HG02678 (cell line): ENCODE results near the gene RSRC1.

ENCODE experiments used
- ATAC-seq: cut with Tn5 transposase; IDR thresholded peaks from one replicate; pipeline ENCODE4 v1.9.1; 2021; ENCODE audit warnings: mild to moderate bottlenecking, moderate library complexity; ENCODE audit not compliant: unreplicated experiment

The RSRC1 gene

DNA sequence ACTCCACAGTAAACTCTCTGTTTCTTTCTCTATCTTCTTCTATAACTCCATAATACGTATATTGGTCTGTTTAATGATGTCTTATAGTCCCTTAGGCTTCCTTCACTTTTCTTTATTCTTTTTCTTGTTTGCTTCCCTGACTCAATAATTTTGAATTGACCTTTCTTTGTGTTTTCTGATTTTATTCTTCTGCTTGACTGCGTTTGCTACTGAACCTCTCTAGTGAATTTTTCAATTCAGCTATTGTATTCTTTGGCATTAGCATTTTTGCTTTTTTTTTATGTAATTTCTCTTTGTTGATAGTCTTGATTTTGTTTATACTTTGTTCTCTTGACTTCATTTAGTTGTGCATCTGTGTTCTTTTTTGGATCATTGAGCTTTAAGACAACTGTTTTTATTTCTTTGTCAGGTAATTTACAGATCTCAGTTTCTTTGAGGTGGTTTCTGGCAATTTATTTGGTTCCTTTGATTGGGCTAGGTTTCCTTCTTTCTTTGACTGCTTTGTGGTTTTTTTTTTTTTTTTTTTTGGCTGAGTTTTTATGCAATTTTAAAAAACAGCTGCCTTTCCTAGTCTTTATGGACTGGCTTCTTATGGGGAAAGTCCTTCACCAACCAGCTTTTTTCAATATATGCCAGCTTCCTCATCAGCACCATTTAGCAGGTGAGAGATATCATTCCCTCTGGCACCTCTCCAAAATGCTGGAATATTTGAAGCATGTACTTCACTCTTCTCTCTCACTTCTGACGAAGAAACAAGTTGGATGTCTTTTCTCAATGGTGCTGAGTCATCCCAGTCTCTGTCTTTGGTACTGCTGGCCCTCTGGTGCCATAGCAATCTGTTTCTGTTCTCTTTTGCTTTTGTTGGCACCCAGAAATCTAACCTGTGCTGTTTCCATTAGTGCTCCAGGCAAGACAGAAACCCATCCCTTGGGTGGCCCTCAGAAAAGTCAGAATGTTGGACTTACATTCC is 17.6 kb downstream of the RSRC1 start:
- no peak for ATAC-seq

DNA sequence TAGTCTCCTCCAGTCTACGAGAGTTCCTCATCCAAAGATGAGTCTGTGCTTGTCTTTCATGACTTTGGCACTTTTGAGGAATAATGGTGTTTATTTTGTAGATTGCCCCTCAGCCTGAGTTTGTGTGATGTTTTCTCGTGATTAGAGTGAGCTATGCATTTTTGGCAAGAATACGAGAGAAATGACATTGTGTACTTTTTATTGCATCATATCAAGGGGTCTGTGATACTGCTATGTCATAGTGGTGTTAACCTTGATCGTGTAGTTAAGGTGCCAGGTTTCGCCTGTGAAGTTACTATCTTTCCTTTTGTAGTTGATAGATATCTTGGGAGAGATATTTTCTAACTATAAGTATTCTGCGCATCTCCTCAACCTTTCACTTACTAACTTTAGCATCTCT is 18.9 kb downstream of the RSRC1 start:
- ATAC-seq, result no peak

DNA sequence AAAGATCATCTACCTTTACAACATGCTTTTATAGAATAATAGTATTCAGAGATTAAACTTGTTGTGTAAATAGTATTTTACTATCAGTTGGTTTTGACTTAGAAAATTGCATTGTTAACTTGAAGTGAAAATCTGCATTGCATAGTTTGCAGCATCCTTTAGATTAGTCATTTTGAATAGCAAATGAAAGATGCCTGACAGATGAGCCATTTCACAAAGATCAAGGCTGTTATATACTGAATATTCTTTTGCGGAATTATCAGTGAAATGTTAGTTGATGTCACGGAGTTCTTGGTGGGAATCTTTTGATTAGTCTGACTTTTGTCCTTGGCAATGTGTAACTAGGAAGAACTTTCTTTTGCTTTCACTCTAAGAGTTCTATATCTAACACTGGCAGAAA is 24.5 kb downstream of the RSRC1 start:
- no peak for ATAC-seq

DNA sequence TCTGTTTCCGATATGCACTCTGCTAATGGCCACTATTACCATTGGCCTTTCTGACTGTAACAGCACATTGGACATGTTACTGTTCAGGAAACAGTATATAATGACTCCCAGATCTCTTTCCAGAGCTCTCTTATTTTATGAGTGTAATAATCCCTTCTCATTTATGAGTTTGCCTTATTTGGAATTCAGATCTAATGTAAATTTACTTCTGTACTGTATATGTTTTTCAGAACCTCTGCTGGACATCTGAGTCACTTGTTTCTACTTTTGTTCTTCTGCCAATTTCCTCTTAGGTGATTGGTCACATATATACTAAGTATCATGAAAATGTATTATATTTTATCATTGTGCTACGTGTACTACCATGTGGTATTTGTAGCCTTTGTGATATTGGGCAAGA is 30.5 kb downstream of the RSRC1 start:
- no peak for ATAC-seq

DNA sequence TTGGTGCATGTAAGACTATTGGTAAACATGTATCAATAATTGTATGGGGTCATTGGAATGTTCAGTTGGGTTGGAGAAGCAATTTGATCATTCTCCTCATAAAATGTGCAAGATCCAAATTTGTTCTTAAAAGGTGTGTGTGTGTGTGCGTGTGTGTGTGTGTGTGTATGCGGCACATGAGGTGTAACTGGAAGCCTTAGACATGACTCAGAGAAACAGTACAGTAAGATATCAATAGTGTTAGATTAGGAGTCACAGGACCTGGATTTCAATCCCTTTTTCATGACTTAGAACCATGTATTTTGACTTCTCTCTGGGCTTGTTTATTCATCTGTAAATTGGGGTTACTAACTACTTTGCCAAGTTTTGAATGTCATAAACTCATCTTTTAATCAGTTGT is 38.3 kb downstream of the RSRC1 start:
- ATAC-seq, result no peak

DNA sequence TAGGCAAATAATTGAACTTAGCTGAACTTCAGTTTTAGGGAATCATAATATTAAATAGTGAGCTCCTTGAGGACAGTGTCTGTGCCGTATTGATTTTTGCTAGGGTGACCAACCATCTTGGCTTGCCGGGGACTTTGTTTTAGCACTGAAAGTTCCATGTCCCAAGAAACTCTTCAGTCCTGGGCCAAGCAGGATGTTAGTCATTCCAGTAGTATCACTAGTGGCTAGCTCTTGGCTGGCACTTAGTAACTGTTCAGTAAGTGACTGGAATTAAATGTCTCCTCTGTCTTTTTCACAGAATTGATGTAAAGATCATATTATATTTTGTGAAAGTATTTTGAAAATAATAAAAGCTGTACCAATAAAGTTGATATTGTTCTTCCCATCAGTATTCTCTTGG is 42.3 kb downstream of the RSRC1 start:
- peak; percentile 68 for ATAC-seq

DNA sequence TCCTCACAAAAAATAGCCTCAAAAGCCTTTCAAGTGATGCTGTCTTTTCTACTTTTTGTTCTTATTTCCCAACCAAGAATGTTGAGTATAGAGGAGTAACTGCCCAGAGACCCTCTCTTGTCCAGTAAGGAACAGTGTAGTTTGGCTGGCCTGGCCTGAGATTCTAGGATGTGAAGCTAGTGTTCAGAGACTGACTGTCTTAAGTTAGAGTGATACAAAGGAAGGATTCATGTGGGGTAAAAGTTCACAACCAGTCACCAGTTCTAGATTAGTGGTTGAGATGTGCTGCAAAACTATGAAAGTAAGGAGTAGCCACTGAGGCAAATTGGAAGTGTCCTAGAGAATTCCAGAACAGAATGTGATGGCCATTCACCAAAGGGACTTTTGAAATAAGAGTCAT is 49.1 kb downstream of the RSRC1 start:
- ATAC-seq, result no peak

DNA sequence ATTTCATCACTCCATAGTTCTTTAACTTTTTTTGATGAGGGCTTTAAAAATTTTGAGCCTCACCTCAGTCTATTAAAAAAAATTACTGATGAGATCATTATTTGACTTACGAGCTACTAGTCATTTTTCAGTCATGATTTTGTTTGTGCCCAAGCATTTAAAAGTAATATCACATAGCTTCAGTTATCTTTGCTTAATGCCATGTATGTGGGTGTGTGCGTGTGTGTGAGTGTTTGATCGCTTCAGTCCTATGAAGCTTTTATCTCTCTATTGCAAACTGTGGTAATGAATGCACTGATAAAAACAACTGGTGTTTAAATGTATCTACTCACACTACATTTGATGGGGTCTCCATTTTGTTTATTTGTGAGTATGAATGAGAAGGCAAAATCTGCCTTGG is 49.8 kb downstream of the RSRC1 start:
- no peak for ATAC-seq

DNA sequence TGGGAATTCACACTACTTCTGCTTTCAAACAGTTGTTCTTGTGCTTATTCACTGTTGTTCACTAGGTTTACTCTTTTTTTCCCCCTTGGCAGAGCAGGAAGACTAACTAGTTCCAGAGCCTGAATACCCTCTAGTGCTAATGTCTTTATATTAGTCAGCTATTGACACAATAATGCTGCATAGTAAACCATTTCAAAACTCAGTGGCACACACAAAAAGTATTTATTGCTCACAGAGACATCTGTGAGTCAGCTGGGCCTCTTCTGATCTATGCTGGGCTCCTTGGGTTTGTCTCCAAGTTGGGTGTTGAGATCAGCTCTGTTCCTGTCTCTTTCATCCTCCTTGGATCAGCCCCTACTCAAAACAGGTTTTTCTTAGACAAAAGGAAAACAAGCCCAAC is 51.1 kb downstream of the RSRC1 start:
- ATAC-seq, result no peak

DNA sequence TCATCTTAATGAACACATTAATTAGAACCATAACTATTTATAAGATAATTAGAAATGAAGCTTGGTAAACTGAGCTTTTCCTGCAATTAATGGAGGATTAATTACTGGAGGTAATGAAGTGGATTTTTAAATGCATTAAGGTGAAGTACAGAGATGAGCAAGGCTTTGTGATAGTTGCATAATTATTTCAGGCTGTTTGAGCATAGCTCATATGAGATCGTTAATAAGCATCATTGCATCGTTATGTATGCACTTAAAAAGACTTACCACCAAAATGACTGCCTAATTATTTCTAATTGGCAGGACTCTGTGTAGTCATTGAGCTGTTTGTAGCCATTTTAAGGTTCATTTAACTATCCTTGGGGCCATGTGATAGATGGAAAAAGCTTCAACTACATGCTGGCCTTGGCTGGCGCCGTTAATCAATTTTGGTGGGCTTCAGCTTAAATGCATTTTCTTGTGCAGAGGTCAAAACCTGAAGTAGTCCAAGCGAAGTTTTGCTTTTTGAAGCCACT is 55.3 kb downstream of the RSRC1 start:
- ATAC-seq, result no peak

DNA sequence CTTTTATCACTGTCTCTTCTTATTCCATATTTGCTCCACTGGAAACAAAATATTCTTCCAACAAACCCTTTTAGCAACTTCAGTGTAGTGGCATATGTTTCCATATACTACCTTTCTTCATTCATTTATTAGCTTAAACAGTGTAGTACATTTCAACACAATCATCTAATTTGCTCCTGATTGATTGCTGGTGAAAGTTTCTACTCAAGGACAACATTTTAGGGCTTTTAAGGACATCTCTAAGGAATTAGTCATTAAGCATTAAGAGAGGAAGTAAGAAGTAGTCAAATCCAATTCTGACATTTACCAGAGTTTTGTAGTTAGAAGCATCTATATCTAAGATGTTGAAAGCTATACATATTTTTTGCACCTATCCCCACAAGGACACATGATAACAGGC is 55.8 kb downstream of the RSRC1 start:
- no peak for ATAC-seq

DNA sequence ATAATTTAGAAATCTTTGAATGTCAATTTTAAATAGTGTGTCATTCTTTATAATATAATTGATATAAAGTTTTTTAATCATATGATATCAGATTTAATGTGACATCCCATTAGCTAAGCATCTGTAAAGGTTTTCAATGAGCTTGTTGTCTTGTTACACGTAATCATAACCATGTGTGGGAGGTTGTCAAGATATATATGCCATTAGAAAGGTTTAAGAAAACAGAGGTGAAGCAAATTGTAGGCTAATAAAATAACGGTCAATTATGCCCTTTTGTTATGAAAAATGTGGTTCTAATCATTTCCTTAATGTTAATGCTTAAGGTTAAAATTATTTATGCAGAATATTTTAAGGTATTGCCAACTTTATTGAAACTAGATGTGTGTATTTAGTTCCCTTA is 56.3 kb downstream of the RSRC1 start:
- ATAC-seq, result no peak

DNA sequence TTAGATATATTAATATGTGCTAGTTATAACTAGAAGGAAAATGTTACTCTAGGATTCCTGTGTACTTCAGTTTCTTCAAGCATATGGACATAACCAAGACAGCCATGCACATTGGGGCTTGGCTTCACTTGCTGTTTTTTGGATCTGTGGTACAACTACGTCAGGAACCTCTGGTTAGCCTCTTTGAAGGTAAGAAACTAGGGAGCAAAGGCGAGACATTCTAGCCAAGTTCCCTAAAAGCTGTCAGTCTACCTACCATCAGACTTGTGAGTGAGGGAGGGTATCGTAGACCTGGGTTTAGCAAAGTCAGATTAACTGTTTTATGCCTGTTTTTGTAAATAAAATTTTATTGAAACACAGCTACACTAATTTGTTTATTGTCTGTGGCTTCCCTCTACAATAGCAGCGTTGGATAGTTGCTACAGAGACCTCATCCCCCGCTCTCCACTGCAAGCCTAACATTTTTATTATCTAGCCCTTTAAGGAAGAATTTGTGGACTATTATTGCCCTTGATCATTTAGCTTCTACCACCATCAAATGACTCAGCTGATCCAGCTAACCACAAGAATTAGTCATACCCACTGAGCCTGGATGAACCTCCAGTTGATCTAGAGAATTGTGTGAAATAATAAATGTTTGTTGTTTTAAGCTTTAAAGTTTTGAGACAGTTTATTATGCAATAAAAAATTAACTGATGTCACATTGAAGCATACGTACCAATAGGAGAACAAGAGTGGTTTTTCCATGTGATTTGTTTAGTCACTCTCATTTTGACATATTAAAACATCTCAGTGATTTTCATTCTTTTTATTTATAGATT is 58.1 kb downstream of the RSRC1 start:
- no peak for ATAC-seq

DNA sequence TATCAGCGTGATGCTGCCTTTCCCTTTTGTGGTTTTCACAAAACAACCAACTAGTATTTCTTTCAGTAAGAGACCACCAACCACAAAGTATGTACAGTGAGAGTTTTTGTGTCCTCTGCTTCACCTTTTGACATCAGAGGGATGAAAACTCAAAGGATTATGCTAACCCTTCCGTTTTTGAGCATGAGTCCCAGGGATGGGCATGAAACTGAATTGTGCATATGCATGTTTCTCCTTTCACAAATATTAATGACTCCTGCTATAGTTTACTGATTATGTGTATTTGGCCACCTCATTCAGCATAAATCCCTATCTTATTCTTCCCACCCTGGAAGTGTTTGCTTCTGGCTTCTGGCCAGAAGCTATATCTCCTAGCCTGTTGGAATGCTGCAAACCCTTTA is 59.2 kb downstream of the RSRC1 start:
- ATAC-seq, result no peak

DNA sequence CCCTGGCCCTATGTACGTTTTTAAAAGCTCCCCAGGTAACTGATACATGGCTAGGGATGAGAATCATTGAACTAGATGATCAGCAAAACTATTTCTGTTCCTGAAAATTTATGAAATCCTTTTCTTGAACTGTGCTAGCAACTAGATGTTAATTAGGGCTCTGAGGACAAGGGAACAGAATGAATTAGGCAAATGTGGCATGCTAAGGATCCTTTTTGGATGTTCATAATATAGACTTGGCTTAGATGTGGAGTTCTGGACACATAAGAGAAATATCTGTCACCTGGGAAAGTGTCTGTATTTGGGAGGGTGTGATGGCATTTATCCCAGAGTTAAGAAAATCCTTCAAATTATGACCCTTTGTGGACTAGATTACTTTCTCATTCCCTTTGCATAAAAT is 71.2 kb downstream of the RSRC1 start:
- no peak for ATAC-seq

DNA sequence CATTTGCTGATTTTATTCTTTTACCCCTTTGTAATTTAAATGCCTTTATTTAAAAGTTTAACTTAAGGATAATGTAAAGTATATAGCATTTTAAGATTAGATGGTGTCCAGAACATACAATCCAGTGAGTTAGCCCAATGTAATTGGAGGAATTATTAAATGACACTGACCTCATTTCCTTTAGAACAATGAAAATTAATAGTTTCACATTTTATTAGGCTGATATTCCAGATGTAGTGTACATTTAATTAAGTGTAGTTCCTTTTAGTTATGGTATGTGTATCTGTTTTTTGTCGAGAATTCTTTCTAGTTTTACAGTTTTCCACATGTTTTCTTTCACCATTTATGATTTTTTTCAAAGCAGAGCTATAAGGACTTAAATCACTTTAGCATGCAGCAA is 75.8 kb downstream of the RSRC1 start:
- no peak for ATAC-seq

DNA sequence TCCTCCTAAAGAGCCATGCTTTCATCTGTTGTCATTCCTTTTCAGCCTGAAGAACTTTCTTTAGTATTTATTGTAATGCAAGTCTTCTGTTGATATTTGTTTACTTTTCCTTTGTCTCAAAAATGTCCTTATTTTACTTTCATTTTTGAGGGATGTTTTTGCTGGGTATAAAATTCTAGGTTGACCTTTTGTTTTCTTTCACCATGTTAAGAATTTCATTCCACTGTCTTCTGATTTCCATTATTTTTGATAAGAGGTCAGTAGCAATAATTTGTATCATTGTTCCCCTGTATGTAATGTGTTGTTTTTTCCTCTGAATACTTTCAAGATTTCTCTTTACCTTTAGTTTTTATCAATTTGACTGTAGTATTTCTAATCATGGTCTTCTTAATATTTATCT is 91.1 kb downstream of the RSRC1 start:
- ATAC-seq, result no peak

DNA sequence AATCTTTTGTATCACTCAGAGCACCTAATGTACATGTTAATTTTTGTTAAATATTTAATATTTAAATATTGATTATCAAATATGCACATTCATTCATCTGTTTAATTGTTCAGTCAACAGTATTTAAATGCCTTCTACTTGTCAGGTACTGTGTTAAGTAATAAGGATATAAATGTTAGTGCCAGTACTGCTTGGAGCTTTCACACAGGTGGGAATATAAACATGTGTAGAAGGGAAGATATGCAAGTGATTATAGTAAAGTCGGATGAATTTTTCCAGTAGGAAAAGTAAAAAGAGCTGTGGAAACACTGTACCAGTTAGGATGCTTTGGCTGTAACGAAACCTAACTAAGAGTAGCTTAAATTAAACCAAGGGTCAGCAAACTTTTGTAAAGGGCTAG is 95.4 kb downstream of the RSRC1 start:
- ATAC-seq, result no peak

DNA sequence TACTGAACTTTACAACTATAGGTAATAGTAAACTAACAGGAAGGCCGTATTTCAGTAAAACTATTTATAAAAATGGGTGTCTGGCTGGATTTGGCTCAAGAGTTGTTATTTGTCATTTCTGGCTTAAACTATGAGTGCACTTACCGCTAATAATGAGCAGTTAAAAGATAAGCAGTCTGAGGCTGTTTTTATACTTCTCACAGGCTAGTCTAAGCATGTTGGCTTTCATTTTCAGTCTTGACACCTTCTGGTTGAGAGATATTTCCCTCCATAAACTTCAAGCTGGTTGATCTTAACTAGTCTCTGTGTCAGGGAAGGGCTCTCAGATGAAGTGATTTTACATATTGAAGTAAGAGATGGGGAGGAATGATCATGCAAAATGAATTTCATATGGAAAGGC is 96.1 kb downstream of the RSRC1 start:
- ATAC-seq, result no peak

DNA sequence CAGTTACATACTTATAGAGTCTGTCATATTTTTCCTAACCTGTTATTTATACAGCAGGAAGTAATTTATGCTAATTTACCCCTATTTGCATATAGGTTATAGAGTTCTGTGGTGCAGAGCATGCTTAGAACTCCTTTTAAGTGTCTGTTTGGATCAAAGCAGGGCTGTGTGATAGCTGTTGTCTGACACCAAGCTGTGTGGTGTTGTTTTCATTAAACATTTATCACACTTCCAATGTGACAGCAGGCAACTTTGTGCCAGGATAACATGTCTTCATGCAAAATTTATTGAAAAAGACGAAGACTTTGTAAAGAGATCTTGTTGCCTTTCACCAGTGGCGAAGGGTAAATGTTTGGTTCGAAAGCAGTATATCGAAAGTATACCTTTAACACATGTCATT is 100.2 kb downstream of the RSRC1 start:
- ATAC-seq, result no peak

DNA sequence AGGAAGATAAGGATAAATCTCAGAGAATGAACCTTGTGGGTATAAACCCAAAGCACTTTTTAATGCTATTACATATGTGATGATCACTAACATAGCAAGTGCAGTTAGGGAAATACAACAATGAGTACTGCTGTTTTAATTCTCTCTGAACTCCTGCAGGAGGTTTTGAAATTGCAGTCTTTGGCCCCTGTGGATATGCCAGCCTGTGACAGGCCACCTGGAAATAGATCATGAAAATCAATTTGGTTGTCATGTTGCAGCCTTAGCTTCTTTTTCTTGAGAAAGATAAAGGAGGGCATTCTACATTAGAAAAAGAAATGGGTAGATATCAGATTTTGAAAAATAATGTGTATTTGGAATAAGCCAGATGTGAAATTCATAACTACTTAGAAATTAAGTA is 103.6 kb downstream of the RSRC1 start:
- ATAC-seq, result no peak

DNA sequence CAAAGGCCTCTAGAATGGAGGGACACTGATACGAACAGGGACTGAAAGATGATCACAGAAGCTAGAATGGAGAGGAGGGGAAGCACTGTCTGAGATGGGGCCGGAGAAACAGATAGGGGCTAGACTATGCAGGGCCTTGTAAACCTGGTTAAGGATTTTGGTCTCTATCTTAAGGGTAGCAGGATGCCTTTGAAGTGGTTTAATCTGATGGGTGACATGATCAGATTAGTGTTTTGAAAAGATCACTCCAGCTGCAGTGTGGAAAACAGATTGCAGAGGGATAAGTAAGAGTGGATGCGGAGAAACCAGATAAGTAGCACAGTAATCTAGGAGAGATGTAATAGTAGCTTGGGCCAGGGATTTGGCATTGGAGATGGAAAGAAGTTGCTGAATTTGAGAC is 108.1 kb downstream of the RSRC1 start:
- no peak for ATAC-seq
